ENCODE measurements around the gene RPH3AL.

GRCh38 chr17:248337-249235 is 104.0 kb downstream of the RPH3AL start:
- no peak for TF ChIP-seq EP300 (IDR thresholded peaks at IDR 0.05)
- no peak for TF ChIP-seq CTCF (IDR thresholded peaks at IDR 0.05)
- no peak for TF ChIP-seq POLR2A (IDR thresholded peaks at IDR 0.05)

All from tibial nerve (tissue), 4 donors.